Measurements from ENCODE around the gene ADAMTS1.

- TF ChIP-seq CTCF (IDR thresholded peaks at IDR 0.05; ENCODE audit: poor library complexity) (no peak), EZH2 (IDR thresholded peaks at IDR 0.05; ENCODE audit: borderline replicate concordance) (no peak)
Observed at GRCh38 chr21:26795866-26796329, 49.3 kb downstream of the ADAMTS1 start.
